GM12874 (cell line): ENCODE measurements around the gene SYNJ2BP.

ENCODE experiments used
- CTCF ChIP-seq: IDR thresholded peaks from 2 replicates; pipeline ENCODE4 v1.5.1; 2011; ENCODE audit warnings: low read depth, mild to moderate bottlenecking, control low read depth, low read length, moderate library complexity; ENCODE audit not compliant: insufficient read depth

SYNJ2BP gene

GRCh38 chr14:70378696-70379095 lies 38.2 kb downstream of the SYNJ2BP start:
- no peak for TF ChIP-seq CTCF
